ENCODE measurements around the gene FOXL1.

The FOXL1 gene

GRCh38 chr16:86604436-86605193 lies 26.3 kb downstream of the FOXL1 start:
- peak; percentile 4 to 15 for DNase-seq (ENCODE audit: low read depth in 2 of 2)

GRCh38 chr16:86605950-86606349 lies 27.6 kb downstream of the FOXL1 start:
- DNase-seq (ENCODE audit: low read depth in 2 of 2): no peak

- DNase-seq (ENCODE audit: low read depth in 2 of 2): no peak
These were observed 30.0 kb downstream of the FOXL1 start for GRCh38 chr16:86608301-86608747.

GRCh38 chr16:86609115-86609514 lies 30.8 kb downstream of the FOXL1 start:
- no peak for DNase-seq (ENCODE audit: low read depth in 2 of 2)

GRCh38 chr16:86609661-86610060 lies 31.3 kb downstream of the FOXL1 start:
- no peak for DNase-seq (ENCODE audit: low read depth in 2 of 2)

GRCh38 chr16:86610779-86611524 lies 32.6 kb downstream of the FOXL1 start:
- no peak for DNase-seq (ENCODE audit: low read depth in 2 of 2)

GRCh38 chr16:86611525-86611855 lies 33.1 kb downstream of the FOXL1 start:
- no peak for DNase-seq (ENCODE audit: low read depth in 2 of 2)

- no peak for DNase-seq (ENCODE audit: low read depth in 2 of 2)
These were observed 33.6 kb downstream of the FOXL1 start for GRCh38 chr16:86611941-86612340.

GRCh38 chr16:86614699-86615098 lies 36.4 kb downstream of the FOXL1 start:
- no peak for DNase-seq (ENCODE audit: low read depth in 2 of 2)

- DNase-seq (ENCODE audit: low read depth in 2 of 2): no peak
These were observed 38.6 kb downstream of the FOXL1 start for GRCh38 chr16:86616906-86617305.

GRCh38 chr16:86618431-86619238 lies 40.3 kb downstream of the FOXL1 start:
- DNase-seq (ENCODE audit: low read depth in 2 of 2): no peak

GRCh38 chr16:86619239-86619794 lies 41.0 kb downstream of the FOXL1 start:
- DNase-seq (ENCODE audit: low read depth in 2 of 2): no peak

- no peak for DNase-seq (ENCODE audit: low read depth in 2 of 2)
These were observed 41.8 kb downstream of the FOXL1 start for GRCh38 chr16:86620184-86620583.

- no peak for DNase-seq (ENCODE audit: low read depth in 2 of 2)
These were observed 43.6 kb downstream of the FOXL1 start for GRCh38 chr16:86621966-86622365.

- no peak for DNase-seq (ENCODE audit: low read depth in 2 of 2)
These were observed 44.6 kb downstream of the FOXL1 start for GRCh38 chr16:86622700-86623615.

- no peak for DNase-seq (ENCODE audit: low read depth in 2 of 2)
These were observed 46.7 kb downstream of the FOXL1 start for GRCh38 chr16:86625029-86625428.

GRCh38 chr16:86625821-86626220 lies 47.5 kb downstream of the FOXL1 start:
- no peak for DNase-seq (ENCODE audit: low read depth in 2 of 2)

- no peak for DNase-seq (ENCODE audit: low read depth in 2 of 2)
These were observed 47.9 kb downstream of the FOXL1 start for GRCh38 chr16:86626284-86626683.

- no peak for DNase-seq (ENCODE audit: low read depth in 2 of 2)
These were observed 48.6 kb downstream of the FOXL1 start for GRCh38 chr16:86626966-86627365.

GRCh38 chr16:86628614-86629013 lies 50.3 kb downstream of the FOXL1 start:
- DNase-seq (ENCODE audit: low read depth in 2 of 2): no peak

- DNase-seq (ENCODE audit: low read depth in 2 of 2): no peak
These were observed 52.1 kb downstream of the FOXL1 start for GRCh38 chr16:86630471-86630870.
